Sigmoid colon (tissue), 4 donors: ENCODE results near the gene COL12A1.

Source experiments
- CTCF ChIP-seq, 4 experiments: fragments of 450-650 bp in 3 of 4; fragments of 200-600 bp in 1 of 4; IDR thresholded peaks; one replicate each; pipeline ENCODE4 v1.5.1; 2016 to 2019; ENCODE audit warnings: antibody characterized with exemption in 4 of 4, mild to moderate bottlenecking in 3 of 4, moderate library complexity in 2 of 4
- POLR2A ChIP-seq, 2 donors: fragments of 450-650 bp; IDR thresholded peaks; one replicate each; pipeline ENCODE4 v1.6.1; 2016; ENCODE audit warnings: antibody characterized with exemption in 2 of 2, mild to moderate bottlenecking in 2 of 2, moderate library complexity in 2 of 2
- POLR2AphosphoS5 ChIP-seq, 4 donors: sonication (generic); formaldehyde crosslinking; IDR thresholded peaks; one replicate each; pipeline ENCODE4 v1.6.1; 2017; ENCODE audit warnings: antibody characterized with exemption in 4 of 4

GRCh38 chr6:75150685-75151412 lies 55.0 kb downstream of the COL12A1 start:
- TF ChIP-seq CTCF (IDR thresholded peaks at IDR 0.05) (no peak), POLR2A (IDR thresholded peaks at IDR 0.05) (no peak), POLR2AphosphoS5 (IDR thresholded peaks at IDR 0.05) (no peak)
